Cortex of kidney (tissue), 1 donor: ENCODE data around the gene PRDM11.

Source experiments
- DNase-seq: peaks from one replicate; lab custom pipeline; 2025; lab: John Stamatoyannopoulos, UW

PRDM11 gene

DNA sequence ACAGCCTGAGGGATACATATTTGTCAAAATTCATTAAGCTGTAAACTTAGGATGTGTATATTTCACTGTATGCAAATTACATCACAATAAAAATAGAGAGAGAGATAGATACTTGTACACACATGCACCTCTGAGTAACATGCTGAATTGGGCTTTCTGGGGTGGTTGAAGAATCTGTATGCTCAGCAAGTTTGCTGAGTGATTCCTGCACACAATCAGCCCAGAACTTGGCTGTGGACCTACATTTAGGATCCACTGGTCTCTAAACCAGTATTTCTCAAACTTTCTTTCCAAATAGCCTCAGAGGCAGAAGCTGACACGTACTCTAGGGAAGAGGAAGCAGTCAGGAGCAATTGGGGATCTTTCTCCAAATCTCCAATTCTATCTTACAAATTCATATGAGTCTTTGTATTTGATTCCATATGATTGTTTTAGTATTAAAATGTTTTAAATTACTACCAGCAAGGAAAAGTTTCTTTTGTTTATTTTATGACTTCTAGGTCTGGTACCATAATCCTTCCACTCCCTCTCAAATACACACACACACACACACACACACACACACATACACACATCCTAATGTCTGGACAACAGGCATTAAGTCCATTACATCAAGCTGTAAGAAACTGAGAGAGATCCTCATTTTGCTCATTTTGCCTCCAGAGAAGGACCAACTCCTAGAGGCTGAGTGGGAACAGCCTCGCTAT lies 119.7 kb downstream of the PRDM11 start:
- DNase-seq: no peak

- no peak for DNase-seq
Observed at GRCh38 chr11:45266676-45267020, 120.2 kb downstream of the PRDM11 start.

DNA sequence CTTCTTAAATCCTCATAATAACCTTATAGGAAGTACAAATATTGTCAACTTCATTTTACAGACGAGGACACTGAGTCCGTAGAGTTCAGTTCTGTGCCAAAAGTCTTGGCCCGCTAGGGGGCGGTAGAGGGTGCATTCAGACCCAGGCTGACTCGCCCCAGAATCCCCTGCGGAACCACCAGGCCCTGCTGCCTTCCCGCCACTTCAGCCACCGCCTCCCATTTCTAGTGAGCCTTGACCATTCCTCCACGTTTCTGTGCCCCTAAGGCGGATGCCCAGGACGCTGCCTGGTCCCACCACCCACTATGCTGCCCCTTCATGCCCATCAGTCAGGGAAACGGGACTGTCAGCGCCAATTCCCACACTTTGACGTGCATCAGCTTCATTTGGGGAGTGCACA lies 120.6 kb downstream of the PRDM11 start:
- DNase-seq: no peak

DNA sequence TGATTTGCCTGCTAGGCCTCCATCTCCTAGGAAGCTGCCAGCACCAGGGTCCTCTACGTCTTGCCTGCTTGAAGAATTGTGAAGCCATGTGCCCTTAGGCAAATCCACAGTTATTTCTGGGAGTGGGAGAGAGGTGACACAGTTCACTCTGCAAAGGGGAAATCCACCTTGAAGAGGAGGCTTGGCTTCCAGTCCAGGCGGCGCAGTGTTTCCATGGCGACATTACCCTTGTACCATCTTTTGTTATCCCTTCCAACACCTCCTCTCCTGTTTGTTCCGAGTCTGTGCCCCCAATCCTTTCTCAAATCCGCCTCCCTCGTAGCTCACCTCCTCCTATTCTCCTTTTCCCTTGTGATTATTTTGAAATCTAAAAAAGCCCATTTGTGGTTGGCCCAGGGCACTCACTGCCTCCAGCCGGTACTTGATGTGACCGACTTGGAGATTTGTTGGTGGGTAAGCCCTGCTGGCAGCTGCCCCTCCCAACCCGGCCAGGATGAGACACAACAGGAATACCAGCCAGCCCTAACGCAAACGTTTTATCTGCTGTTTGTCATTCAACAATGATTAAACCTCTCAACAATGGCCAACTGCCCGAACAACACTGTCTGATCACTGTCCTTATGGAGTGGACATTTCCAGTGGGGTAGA lies 121.3 kb downstream of the PRDM11 start:
- DNase-seq: no peak

- no peak for DNase-seq
Observed at GRCh38 chr11:45269678-45270077, 123.2 kb downstream of the PRDM11 start.

DNA sequence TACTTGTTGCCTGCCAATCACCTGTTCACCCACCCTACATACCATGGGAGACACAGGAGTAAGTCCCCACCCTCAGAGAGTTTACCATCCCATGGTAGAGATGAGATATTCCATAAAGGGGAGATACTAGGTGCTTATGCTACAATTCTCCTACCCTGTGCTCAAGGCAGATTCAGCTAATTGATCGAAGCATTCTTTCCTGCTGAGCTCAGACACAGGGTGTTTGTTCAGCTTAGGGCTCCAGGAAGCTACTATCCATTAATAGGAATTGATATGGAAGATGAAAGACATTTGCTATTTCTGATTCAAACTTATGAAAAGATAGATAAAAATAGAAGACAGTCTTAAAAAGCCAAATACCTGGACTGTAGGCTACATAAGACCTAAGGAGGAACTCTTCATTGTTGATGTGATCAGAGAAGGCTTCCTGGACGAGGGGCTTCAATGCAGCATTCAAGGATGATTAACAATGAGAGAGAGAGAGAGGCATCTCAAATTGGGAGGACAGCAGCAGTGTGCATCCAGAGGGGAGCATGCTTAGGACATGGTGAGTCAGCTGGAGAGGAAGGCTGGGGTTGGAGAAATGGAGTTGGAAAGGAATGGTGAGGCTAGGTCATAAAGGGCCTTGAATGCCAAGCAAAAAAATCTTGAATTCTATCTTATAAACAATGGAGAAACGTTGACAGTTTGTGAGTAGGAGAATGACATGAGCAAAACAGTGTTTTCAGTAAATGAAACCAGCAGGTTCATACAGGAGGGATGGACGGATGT lies 124.7 kb downstream of the PRDM11 start:
- DNase-seq: no peak

- no peak for DNase-seq
Observed at GRCh38 chr11:45272701-45273100, 126.3 kb downstream of the PRDM11 start.

GRCh38 chr11:45273509-45273908 lies 127.1 kb downstream of the PRDM11 start:
- no peak for DNase-seq

DNA sequence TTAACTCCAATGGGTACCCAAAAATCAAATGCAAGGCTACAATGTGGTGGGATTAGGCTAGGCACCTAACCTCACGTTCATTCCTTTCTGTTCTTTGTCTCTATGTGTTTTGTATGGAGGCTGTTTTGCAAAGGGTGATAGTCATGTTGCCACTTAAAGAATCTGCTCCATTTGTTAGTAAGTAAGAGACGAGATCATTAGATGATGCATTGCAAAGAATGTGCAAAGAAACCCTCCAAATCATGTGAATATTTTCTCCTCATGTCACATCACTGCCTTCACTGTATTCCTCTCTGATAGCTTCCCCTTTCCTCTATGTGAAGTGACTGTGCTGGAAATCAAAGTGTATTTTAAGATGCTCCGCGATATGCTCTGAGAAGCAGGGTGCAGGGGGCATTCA lies 127.8 kb downstream of the PRDM11 start:
- DNase-seq: no peak

- no peak for DNase-seq
Observed at GRCh38 chr11:45275828-45276227, 129.4 kb downstream of the PRDM11 start.

DNA sequence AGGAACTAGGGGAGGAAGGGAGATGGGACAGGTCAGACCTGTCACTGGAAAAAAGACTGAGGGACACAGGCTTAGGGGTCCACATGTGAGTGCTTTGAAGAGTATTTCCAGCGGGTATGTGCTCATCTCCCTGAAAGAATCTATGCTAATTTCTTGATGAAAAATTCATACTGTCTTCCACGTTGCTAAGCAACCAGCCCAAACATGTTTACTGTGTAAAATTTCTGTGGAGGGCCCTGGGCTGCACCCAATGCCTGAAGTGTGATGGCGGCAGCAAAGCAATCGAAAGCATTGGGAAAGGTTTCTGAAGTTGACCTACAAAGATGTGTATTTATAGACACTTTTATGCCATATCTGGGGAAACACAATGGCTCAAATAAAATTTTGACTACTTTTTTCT lies 132.3 kb downstream of the PRDM11 start:
- DNase-seq: no peak

DNA sequence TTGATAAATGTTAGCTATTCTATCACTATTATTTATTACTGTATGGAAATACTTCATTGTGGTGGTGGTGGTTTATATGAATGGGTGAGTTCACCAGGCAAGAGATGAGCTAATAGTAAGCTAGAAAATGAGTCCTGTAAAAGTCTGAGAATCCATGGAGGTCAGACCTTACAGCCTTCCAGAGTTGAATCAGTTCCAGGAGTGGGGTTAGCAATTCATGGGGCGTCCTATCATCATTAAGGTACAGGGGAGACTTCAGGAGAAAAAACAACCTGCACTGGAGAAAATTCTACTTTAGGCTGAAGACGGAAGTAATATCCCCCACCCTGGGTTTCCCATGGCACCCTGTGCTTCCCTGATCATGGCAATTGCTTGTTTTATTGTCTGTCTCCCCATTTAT lies 133.2 kb downstream of the PRDM11 start:
- DNase-seq: no peak

- DNase-seq: no peak
Observed at GRCh38 chr11:45280449-45280848, 134.0 kb downstream of the PRDM11 start.

GRCh38 chr11:45282081-45282480 lies 135.6 kb downstream of the PRDM11 start:
- DNase-seq: no peak
